Measurements from ENCODE around the gene TMEM218. TPM values are rescaled to one million over a fixed set of nuclear protein-coding genes. Genes with fewer than 3 reads are reported as not detected.

Gene TMEM218
- 12.8 TPM for total RNA-seq

- H3K4me1 ChIP-seq: peaks cover 15% of the 10 kb centered on the region
- intact Hi-C loops (cut with DNase I): no loop called here
- H3K4me3 ChIP-seq: peak within 1 kb of the TSS; percentile 68 to 82
- H3K36me3 ChIP-seq: no peaks in the 10 kb centered on the region
- H3K9me3 ChIP-seq: no peaks in the 10 kb centered on the region
- H3K27me3 ChIP-seq: no peaks in the 10 kb centered on the region
- peak in 1 of 2 donors; percentile 100 for DNase-seq (ENCODE audit: extremely low spot score in 2 of 2)
- TF ChIP-seq POLR2A (IDR thresholded peaks at IDR 0.05): no peak
- TF ChIP-seq POLR2AphosphoS5 (IDR thresholded peaks at IDR 0.05; ENCODE audit: insufficient read depth in 1 of 2, low read depth in 1 of 2): peak; percentile 74 to 81
- H3K27ac ChIP-seq: peak within 1 kb of the TSS; percentile 79
Observed at GRCh38 chr11:125111343-125112207, at the start of gene TMEM218. Gene TMEM218 (minus strand): TSS chr11:125111626. CDS start chr11:125102241, 9,385 bp downstream.

GRCh38 chr11:125157953-125158680 is 46.7 kb upstream of the TMEM218 start:
- no peaks in the 10 kb centered on the region for H3K9me3 ChIP-seq
- no peak for TF ChIP-seq POLR2A (IDR thresholded peaks at IDR 0.05)
- no peak for TF ChIP-seq CTCF (IDR thresholded peaks at IDR 0.05)
- no peak for TF ChIP-seq POLR2AphosphoS5 (IDR thresholded peaks at IDR 0.05; ENCODE audit: insufficient read depth in 1 of 2, low read depth in 1 of 2)
- H3K27ac ChIP-seq: no peak overlapping the region
- no peak for DNase-seq (ENCODE audit: extremely low spot score in 2 of 2)
- H3K4me3 ChIP-seq: no peak overlapping the region
- intact Hi-C loops (cut with DNase I): no loop called here
- no peaks in the 10 kb centered on the region for H3K36me3 ChIP-seq
- no peaks in the 10 kb centered on the region for H3K4me1 ChIP-seq
- no peaks in the 10 kb centered on the region for H3K27me3 ChIP-seq

- no peak overlapping the region for H3K27ac ChIP-seq
- no peak for DNase-seq (ENCODE audit: extremely low spot score in 2 of 2)
- H3K9me3 ChIP-seq: no peaks in the 10 kb centered on the region
- H3K36me3 ChIP-seq: no peaks in the 10 kb centered on the region
- no peaks in the 10 kb centered on the region for H3K4me1 ChIP-seq
- H3K27me3 ChIP-seq: no peaks in the 10 kb centered on the region
- intact Hi-C loops (cut with DNase I): no loop called here
- TF ChIP-seq POLR2AphosphoS5 (IDR thresholded peaks at IDR 0.05; ENCODE audit: insufficient read depth in 1 of 2, low read depth in 1 of 2) (no peak), CTCF (IDR thresholded peaks at IDR 0.05) (no peak), POLR2A (IDR thresholded peaks at IDR 0.05) (no peak)
- H3K4me3 ChIP-seq: no peak overlapping the region
Observed at GRCh38 chr11:125157118-125157733, 45.8 kb upstream of the TMEM218 start.

GRCh38 chr11:125156346-125157117 is 45.1 kb upstream of the TMEM218 start:
- Histone ChIP-seq H3K4me3 (no peak overlapping the region), H3K27ac (no peak overlapping the region), H3K36me3 (no peaks in the 10 kb centered on the region), H3K9me3 (no peaks in the 10 kb centered on the region), H3K27me3 (no peaks in the 10 kb centered on the region), H3K4me1 (no peaks in the 10 kb centered on the region)
- DNase-seq (ENCODE audit: extremely low spot score in 2 of 2): no peak
- intact Hi-C loops (cut with DNase I): no loop called here
- TF ChIP-seq CTCF (IDR thresholded peaks at IDR 0.05): no peak
- no peak for TF ChIP-seq POLR2AphosphoS5 (IDR thresholded peaks at IDR 0.05; ENCODE audit: insufficient read depth in 1 of 2, low read depth in 1 of 2)
- no peak for TF ChIP-seq POLR2A (IDR thresholded peaks at IDR 0.05)

- intact Hi-C loops (cut with DNase I): no loop called here
- no peaks in the 10 kb centered on the region for H3K27me3 ChIP-seq
- H3K9me3 ChIP-seq: no peaks in the 10 kb centered on the region
- no peak for DNase-seq (ENCODE audit: extremely low spot score in 2 of 2)
- no peak overlapping the region for H3K4me3 ChIP-seq
- no peak overlapping the region for H3K27ac ChIP-seq
- no peaks in the 10 kb centered on the region for H3K36me3 ChIP-seq
- no peaks in the 10 kb centered on the region for H3K4me1 ChIP-seq
- TF ChIP-seq POLR2AphosphoS5 (IDR thresholded peaks at IDR 0.05; ENCODE audit: insufficient read depth in 1 of 2, low read depth in 1 of 2) (no peak), POLR2A (IDR thresholded peaks at IDR 0.05) (no peak), CTCF (IDR thresholded peaks at IDR 0.05) (no peak)
Observed at GRCh38 chr11:125155767-125156166, 44.3 kb upstream of the TMEM218 start.
